Measurements from ENCODE around the gene SYNJ2.

Gene SYNJ2

DNA sequence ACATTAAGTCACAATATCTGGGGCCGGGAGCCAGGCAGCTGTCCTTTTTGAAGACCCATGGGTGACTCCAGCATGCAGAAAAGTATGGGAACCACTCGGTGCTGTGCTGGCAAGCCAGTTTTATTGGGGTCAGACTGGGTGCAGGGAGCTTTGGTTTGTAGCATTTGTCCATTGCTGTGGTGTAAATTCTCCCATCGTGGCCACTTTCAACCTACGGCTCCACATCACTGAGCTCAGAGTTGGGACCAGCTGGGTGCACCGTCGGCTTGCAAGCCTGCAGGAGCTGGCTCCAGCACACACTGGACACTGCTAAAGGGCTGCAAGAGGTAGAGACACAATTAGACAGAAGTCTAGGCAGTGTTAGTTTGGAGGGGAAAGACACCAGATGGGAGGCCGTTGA, 66.9 kb downstream of the SYNJ2 start:
- no peaks in the 10 kb centered on the region for H4K20me1 ChIP-seq (ENCODE audit: insufficient read depth, low read length)
- TF ChIP-seq, protein P1, sequence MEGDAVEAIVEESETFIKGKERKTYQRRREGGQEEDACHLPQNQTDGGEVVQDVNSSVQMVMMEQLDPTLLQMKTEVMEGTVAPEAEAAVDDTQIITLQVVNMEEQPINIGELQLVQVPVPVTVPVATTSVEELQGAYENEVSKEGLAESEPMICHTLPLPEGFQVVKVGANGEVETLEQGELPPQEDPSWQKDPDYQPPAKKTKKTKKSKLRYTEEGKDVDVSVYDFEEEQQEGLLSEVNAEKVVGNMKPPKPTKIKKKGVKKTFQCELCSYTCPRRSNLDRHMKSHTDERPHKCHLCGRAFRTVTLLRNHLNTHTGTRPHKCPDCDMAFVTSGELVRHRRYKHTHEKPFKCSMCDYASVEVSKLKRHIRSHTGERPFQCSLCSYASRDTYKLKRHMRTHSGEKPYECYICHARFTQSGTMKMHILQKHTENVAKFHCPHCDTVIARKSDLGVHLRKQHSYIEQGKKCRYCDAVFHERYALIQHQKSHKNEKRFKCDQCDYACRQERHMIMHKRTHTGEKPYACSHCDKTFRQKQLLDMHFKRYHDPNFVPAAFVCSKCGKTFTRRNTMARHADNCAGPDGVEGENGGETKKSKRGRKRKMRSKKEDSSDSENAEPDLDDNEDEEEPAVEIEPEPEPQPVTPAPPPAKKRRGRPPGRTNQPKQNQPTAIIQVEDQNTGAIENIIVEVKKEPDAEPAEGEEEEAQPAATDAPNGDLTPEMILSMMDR (IDR thresholded peaks at IDR 0.05; ENCODE audit: low read length) = no peak
- TF ChIP-seq EZH2 (IDR thresholded peaks at IDR 0.05; ENCODE audit: borderline replicate concordance, low read length) = no peak
- no peak overlapping the region for H3K4me2 ChIP-seq (ENCODE audit: low read length)
- no peaks in the 10 kb centered on the region for H3K79me2 ChIP-seq (ENCODE audit: insufficient read depth, low read length)
- H3K9ac ChIP-seq (ENCODE audit: low read length) = no peak overlapping the region
- no peak overlapping the region for H3K27ac ChIP-seq (ENCODE audit: low read depth, low read length, poor library complexity, severe bottlenecking)
- H3K4me3 ChIP-seq (ENCODE audit: low read depth, low read length, poor library complexity, severe bottlenecking) = no peak overlapping the region
- H3K9me2 ChIP-seq (ENCODE audit: low read depth, low read length) = no peaks in the 10 kb centered on the region
- no peaks in the 10 kb centered on the region for H3K9me3 ChIP-seq (ENCODE audit: low read length)
- no peaks in the 10 kb centered on the region for H3K27me3 ChIP-seq (ENCODE audit: insufficient read depth, low read length)
- H3F3A ChIP-seq (ENCODE audit: insufficient read depth, low read length) = no peaks in the 10 kb centered on the region
- no peak overlapping the region for H2AFZ ChIP-seq (ENCODE audit: low read length)
- no peaks in the 10 kb centered on the region for H3K36me3 ChIP-seq (ENCODE audit: insufficient read depth, low read length)
- no peaks in the 10 kb centered on the region for H3K4me1 ChIP-seq (ENCODE audit: insufficient read depth, low read length, severe bottlenecking)

DNA sequence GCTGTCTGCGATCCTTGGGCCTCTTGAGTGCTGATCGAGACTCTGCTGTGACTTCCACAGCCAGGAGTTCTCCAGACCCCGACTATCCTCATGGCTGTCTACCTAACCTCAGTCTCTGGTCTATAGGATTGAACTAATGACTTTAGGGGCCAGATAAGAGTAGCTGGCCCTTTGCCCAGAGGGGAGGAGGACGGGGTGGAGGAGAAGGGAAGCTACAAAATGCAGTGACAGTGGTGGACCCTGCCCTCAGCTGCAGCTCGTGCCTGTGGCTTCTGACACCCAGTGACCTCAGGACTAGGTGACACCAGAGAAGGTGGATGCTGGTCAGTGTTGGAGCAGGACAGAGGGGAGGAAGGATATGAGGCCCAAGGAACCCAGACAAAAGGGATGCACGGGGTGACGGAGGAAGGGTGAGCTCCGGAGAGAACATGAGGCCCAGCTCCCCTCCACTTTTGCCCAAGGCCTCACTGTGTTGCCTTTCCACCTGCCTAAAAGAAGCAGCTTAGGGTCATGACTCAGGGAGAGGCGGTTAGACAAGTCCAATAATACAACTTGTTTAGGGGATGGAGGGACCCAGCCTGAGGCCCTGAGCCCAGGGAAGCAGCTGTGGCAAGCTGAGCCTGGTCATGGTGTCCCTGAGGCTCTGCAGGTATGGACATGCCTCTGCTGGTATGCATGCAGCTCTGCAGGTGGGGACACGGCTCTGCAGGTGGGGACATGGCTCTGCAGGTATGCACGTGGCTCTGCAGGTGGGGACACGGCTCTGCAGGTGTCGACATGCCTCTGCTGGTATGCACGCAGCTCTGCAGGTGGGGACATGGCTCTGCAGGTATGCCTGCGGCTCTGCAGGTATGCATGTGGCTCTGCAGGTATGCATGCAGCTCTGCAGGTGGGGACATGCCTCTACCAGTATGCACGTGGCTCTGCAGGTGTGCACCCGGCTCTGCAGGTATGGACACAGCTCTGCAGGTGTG, 67.7 kb downstream of the SYNJ2 start:
- Histone ChIP-seq H3K4me2 (ENCODE audit: low read length) (no peak overlapping the region), H3K79me2 (ENCODE audit: insufficient read depth, low read length) (no peaks in the 10 kb centered on the region), H4K20me1 (ENCODE audit: insufficient read depth, low read length) (no peaks in the 10 kb centered on the region), H3K27ac (ENCODE audit: low read depth, low read length, poor library complexity, severe bottlenecking) (no peak overlapping the region), H3K9me3 (ENCODE audit: low read length) (no peaks in the 10 kb centered on the region), H3K36me3 (ENCODE audit: insufficient read depth, low read length) (no peaks in the 10 kb centered on the region), H2AFZ (ENCODE audit: low read length) (no peak overlapping the region), H3K9ac (ENCODE audit: low read length) (no peak overlapping the region), H3K27me3 (ENCODE audit: insufficient read depth, low read length) (no peaks in the 10 kb centered on the region), H3K9me2 (ENCODE audit: low read depth, low read length) (no peaks in the 10 kb centered on the region), H3F3A (ENCODE audit: insufficient read depth, low read length) (no peaks in the 10 kb centered on the region), H3K4me1 (ENCODE audit: insufficient read depth, low read length, severe bottlenecking) (no peaks in the 10 kb centered on the region), H3K4me3 (ENCODE audit: low read depth, low read length, poor library complexity, severe bottlenecking) (no peak overlapping the region)
- no peak for TF ChIP-seq EZH2 (IDR thresholded peaks at IDR 0.05; ENCODE audit: borderline replicate concordance, low read length)
- TF ChIP-seq, protein P1 (IDR thresholded peaks at IDR 0.05; ENCODE audit: low read length) = no peak

- no peak for TF ChIP-seq EZH2 (IDR thresholded peaks at IDR 0.05; ENCODE audit: borderline replicate concordance, low read length)
- TF ChIP-seq, protein P1 (IDR thresholded peaks at IDR 0.05; ENCODE audit: low read length) = no peak
- H4K20me1 ChIP-seq (ENCODE audit: insufficient read depth, low read length) = no peaks in the 10 kb centered on the region
- no peak overlapping the region for H3K27ac ChIP-seq (ENCODE audit: low read depth, low read length, poor library complexity, severe bottlenecking)
- H3K79me2 ChIP-seq (ENCODE audit: insufficient read depth, low read length) = no peaks in the 10 kb centered on the region
- no peaks in the 10 kb centered on the region for H3K9me3 ChIP-seq (ENCODE audit: low read length)
- no peaks in the 10 kb centered on the region for H3K27me3 ChIP-seq (ENCODE audit: insufficient read depth, low read length)
- no peaks in the 10 kb centered on the region for H3K4me1 ChIP-seq (ENCODE audit: insufficient read depth, low read length, severe bottlenecking)
- H3F3A ChIP-seq (ENCODE audit: insufficient read depth, low read length) = no peaks in the 10 kb centered on the region
- no peak overlapping the region for H3K9ac ChIP-seq (ENCODE audit: low read length)
- H3K36me3 ChIP-seq (ENCODE audit: insufficient read depth, low read length) = no peaks in the 10 kb centered on the region
- H2AFZ ChIP-seq (ENCODE audit: low read length) = no peak overlapping the region
- no peaks in the 10 kb centered on the region for H3K9me2 ChIP-seq (ENCODE audit: low read depth, low read length)
- no peak overlapping the region for H3K4me3 ChIP-seq (ENCODE audit: low read depth, low read length, poor library complexity, severe bottlenecking)
- no peak overlapping the region for H3K4me2 ChIP-seq (ENCODE audit: low read length)
Observed at GRCh38 chr6:158050107-158050735, 68.6 kb downstream of the SYNJ2 start.
